Measurements from ENCODE around the gene PAPPA2.

DNA sequence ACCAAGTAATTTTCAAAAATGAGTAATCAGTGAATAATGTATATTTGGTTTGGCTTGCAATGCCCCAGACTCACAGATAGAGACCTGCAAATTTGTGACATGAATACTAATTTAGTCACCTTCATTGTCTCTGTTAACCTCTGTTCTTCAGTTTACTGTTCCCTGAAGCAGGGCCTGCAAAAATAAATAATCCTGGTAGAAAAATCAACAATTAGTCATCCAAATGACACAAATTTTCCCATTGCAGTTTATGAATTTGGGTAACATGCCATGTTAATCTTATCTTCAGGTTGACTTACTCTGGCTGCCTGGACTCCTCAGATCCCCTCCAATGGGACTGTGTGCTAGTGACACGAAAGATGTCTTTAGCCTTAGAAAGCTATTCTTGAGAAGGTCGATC, 289.5 kb downstream of the PAPPA2 start:
- TF ChIP-seq CHD1 (IDR thresholded peaks at IDR 0.05; ENCODE audit: low read depth, low read length) (no peak), BHLHE40 (IDR thresholded peaks at IDR 0.05; ENCODE audit: low read depth, low read length) (no peak), RFX5 (IDR thresholded peaks at IDR 0.05; ENCODE audit: low read depth, low read length) (no peak), POLR2A (IDR thresholded peaks at IDR 0.05; ENCODE audit: low read depth, low read length) (no peak), RAD21 (IDR thresholded peaks at IDR 0.05; ENCODE audit: low read length) (no peak), MXI1 (IDR thresholded peaks at IDR 0.05; ENCODE audit: borderline replicate concordance, low read depth, low read length) (no peak)
- TF ChIP-seq, protein P1, sequence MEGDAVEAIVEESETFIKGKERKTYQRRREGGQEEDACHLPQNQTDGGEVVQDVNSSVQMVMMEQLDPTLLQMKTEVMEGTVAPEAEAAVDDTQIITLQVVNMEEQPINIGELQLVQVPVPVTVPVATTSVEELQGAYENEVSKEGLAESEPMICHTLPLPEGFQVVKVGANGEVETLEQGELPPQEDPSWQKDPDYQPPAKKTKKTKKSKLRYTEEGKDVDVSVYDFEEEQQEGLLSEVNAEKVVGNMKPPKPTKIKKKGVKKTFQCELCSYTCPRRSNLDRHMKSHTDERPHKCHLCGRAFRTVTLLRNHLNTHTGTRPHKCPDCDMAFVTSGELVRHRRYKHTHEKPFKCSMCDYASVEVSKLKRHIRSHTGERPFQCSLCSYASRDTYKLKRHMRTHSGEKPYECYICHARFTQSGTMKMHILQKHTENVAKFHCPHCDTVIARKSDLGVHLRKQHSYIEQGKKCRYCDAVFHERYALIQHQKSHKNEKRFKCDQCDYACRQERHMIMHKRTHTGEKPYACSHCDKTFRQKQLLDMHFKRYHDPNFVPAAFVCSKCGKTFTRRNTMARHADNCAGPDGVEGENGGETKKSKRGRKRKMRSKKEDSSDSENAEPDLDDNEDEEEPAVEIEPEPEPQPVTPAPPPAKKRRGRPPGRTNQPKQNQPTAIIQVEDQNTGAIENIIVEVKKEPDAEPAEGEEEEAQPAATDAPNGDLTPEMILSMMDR (conservative IDR thresholded peaks at IDR 0.05; ENCODE audit: low read depth, low read length), result no peak
